H9 (cell line): ENCODE measurements around the gene MSI2. TPM values are rescaled to one million over a fixed set of nuclear protein-coding genes. Genes with fewer than 3 reads are reported as not detected.

Experiments
- DNase-seq: peaks from one replicate; pipeline ENCODE4 v3.0.0-alpha.2; 2017
- H2AFZ ChIP-seq: one replicate; pipeline ENCODE4 v1.6.1; 2013; ENCODE audit warnings: mild to moderate bottlenecking, low read length, control low read depth, moderate library complexity
- H2AK5ac ChIP-seq: 2 replicates; pipeline ENCODE4 v1.6.1; 2013; ENCODE audit warnings: low read length, control low read depth, mixed read lengths; ENCODE audit not compliant: insufficient read length
- H2BK120ac ChIP-seq: one replicate; pipeline ENCODE4 v1.6.1; 2013; ENCODE audit warnings: low read depth, mild to moderate bottlenecking, low read length, control low read depth, inconsistent platforms; ENCODE audit not compliant: poor library complexity, severe bottlenecking
- H2BK12ac ChIP-seq: 2 replicates; pipeline ENCODE4 v1.6.1; 2013; ENCODE audit warnings: low read length, control low read depth, mixed read lengths, low read depth; ENCODE audit not compliant: insufficient read length
- H2BK15ac ChIP-seq: 2 replicates; pipeline ENCODE4 v1.6.1; 2013; ENCODE audit warnings: low read depth, low read length, control low read depth
- H2BK20ac ChIP-seq: one replicate; pipeline ENCODE4 v1.6.1; 2013; ENCODE audit warnings: low read depth, mild to moderate bottlenecking, low read length, control low read depth, inconsistent platforms; ENCODE audit not compliant: poor library complexity, severe bottlenecking
- H2BK5ac ChIP-seq: 2 replicates; pipeline ENCODE4 v1.6.1; 2013; ENCODE audit warnings: low read length, control low read depth, mixed read lengths; ENCODE audit not compliant: insufficient read length
- H3K14ac ChIP-seq: 2 replicates; pipeline ENCODE4 v1.6.1; 2013; ENCODE audit warnings: low read length, control low read depth; ENCODE audit not compliant: insufficient read depth
- H3K18ac ChIP-seq: 2 replicates; pipeline ENCODE4 v1.6.1; 2013; ENCODE audit warnings: low read depth, mild to moderate bottlenecking, mixed read lengths, low read length, control low read depth; ENCODE audit not compliant: insufficient read length
- H3K23ac ChIP-seq: 2 replicates; pipeline ENCODE4 v1.6.1; 2013; ENCODE audit warnings: low read length, control low read depth, mixed read lengths, low read depth; ENCODE audit not compliant: insufficient read length
- H3K23me2 ChIP-seq: 2 replicates; pipeline ENCODE4 v1.6.1; 2013; ENCODE audit warnings: low read depth, mild to moderate bottlenecking, mixed read lengths, low read length, control low read depth; ENCODE audit not compliant: insufficient read length, poor library complexity, severe bottlenecking
- H3K27ac ChIP-seq: 2 replicates; pipeline ENCODE4 v1.5.1; 2013; ENCODE audit warnings: low read length, control low read depth, mixed read lengths, low read depth; ENCODE audit not compliant: insufficient read length
- H3K27me3 ChIP-seq: 2 replicates; pipeline ENCODE4 v1.6.1; 2013; ENCODE audit warnings: low read length, control low read depth, inconsistent platforms; ENCODE audit not compliant: insufficient read depth
- H3K4ac ChIP-seq: 2 replicates; pipeline ENCODE4 v1.6.1; 2013; ENCODE audit warnings: low read depth, mild to moderate bottlenecking, control low read depth, inconsistent platforms, low read length, moderate library complexity
- H3K4me1 ChIP-seq: 2 replicates; pipeline ENCODE4 v1.6.1; 2013; ENCODE audit warnings: low read length, control low read depth, inconsistent platforms; ENCODE audit not compliant: insufficient read depth
- H3K4me2 ChIP-seq: 2 replicates; pipeline ENCODE4 v1.6.1; 2013; ENCODE audit warnings: low read length, control low read depth, mixed read lengths; ENCODE audit not compliant: insufficient read length, insufficient read depth
- H3K56ac ChIP-seq: 2 replicates; pipeline ENCODE4 v1.6.1; 2013; ENCODE audit warnings: low read depth, mild to moderate bottlenecking, mixed read lengths, low read length, control low read depth; ENCODE audit not compliant: insufficient read length
- H3K79me1 ChIP-seq: 2 replicates; pipeline ENCODE4 v1.6.1; 2013; ENCODE audit warnings: low read depth, mild to moderate bottlenecking, moderate library complexity, low read length, control low read depth, inconsistent platforms; ENCODE audit not compliant: insufficient read depth, poor library complexity, severe bottlenecking
- H3K79me2 ChIP-seq: 2 replicates; pipeline ENCODE4 v1.6.1; 2013; ENCODE audit warnings: low read length, control low read depth, inconsistent platforms; ENCODE audit not compliant: insufficient read depth
- H3K9ac ChIP-seq: 2 replicates; pipeline ENCODE4 v1.6.1; 2013; ENCODE audit warnings: low read length, control low read depth, mixed read lengths; ENCODE audit not compliant: insufficient read length; ENCODE audit errors: extremely low read depth
- H3K9me3 ChIP-seq: one replicate; pipeline ENCODE4 v1.6.1; 2013; ENCODE audit warnings: low read depth, low read length, inconsistent platforms; ENCODE audit not compliant: control insufficient read depth
- H3T11ph ChIP-seq: one replicate; pipeline ENCODE4 v1.6.1; 2013; ENCODE audit warnings: mild to moderate bottlenecking, low read length, control low read depth, inconsistent platforms
- H4K20me1 ChIP-seq: one replicate; pipeline ENCODE4 v1.6.1; 2013; ENCODE audit not compliant: control insufficient read depth, insufficient read length, insufficient read depth
- H4K5ac ChIP-seq: 2 replicates; pipeline ENCODE4 v1.6.1; 2013; ENCODE audit warnings: low read depth, mild to moderate bottlenecking, mixed read lengths, low read length, control low read depth; ENCODE audit not compliant: insufficient read length
- H4K8ac ChIP-seq: replicated peaks from 2 replicates; pipeline ENCODE4 v1.6.1; 2013; ENCODE audit warnings: low read length, control low read depth, mixed read lengths, low read depth; ENCODE audit not compliant: insufficient read length
- H4K91ac ChIP-seq: 2 replicates; pipeline ENCODE4 v1.6.1; 2013; ENCODE audit warnings: low read depth, mild to moderate bottlenecking, moderate library complexity, mixed read lengths, low read length, control low read depth; ENCODE audit not compliant: insufficient read length
- H3K27ac Mint-ChIP-seq, 3 experiments: 2 replicates in 2 of 3; 3 replicates in 1 of 3; pipeline ENCODE4 v1.8.0; 2020 to 2021; ENCODE audit warnings: mixed read lengths in 3 of 3, mild to moderate bottlenecking in 1 of 3, moderate library complexity in 1 of 3
- H3K27me3 Mint-ChIP-seq: 2 replicates; pipeline ENCODE4 v1.8.0; 2021; ENCODE audit warnings: low read depth, mild to moderate bottlenecking, moderate library complexity, mixed read lengths
- H3K36me3 Mint-ChIP-seq, 3 experiments: 2 replicates in 2 of 3; 3 replicates in 1 of 3; pipeline ENCODE4 v1.8.0; 2020 to 2021; ENCODE audit warnings: low read depth in 3 of 3, mixed read lengths in 3 of 3; ENCODE audit not compliant: insufficient read depth in 1 of 3
- H3K4me1 Mint-ChIP-seq, 2 experiments: 2 replicates each; pipeline ENCODE4 v1.8.0; 2020; ENCODE audit warnings: mixed read lengths in 2 of 2
- H3K4me3 Mint-ChIP-seq, 2 experiments: 2 replicates in 1 of 2; 3 replicates in 1 of 2; pipeline ENCODE4 v1.8.0; 2020 to 2021; ENCODE audit warnings: mild to moderate bottlenecking in 2 of 2, mixed read lengths in 2 of 2, moderate library complexity in 1 of 2
- H3K9me3 Mint-ChIP-seq, 2 experiments: 2 replicates in 1 of 2; 3 replicates in 1 of 2; pipeline ENCODE4 v1.8.0; 2020; ENCODE audit warnings: mild to moderate bottlenecking in 2 of 2, mixed read lengths in 2 of 2, moderate library complexity in 1 of 2
- CTCF ChIP-seq: fragments of 200-600 bp; sonication (generic); conservative IDR thresholded peaks from 3 replicates; pipeline ENCODE4 v1.8.0; 2021; ENCODE audit warnings: antibody characterized with exemption, mild to moderate bottlenecking
- WGBS: extraction: QIAGEN DNeasy Blood & Tissue Kit; methylation state at CpG from one replicate; pipeline ENCODE4 v1.1.7; 2013; ENCODE audit warnings: missing lambda C conversion rate, low lambda C conversion rate, mixed read lengths; ENCODE audit not compliant: insufficient read length; ENCODE audit errors: extremely low coverage; 5-methylcytosine and 5-hydroxymethylcytosine counted together
- total RNA-seq: library from RNA; stranded (reverse); gene quantifications from 2 replicates; pipeline ENCODE4 v1.2.1, GENCODE V29; 2021

The MSI2 gene
- total RNA-seq, 1 experiment from 2014 or later, result 98.5 TPM

- no peak overlapping the region for H4K8ac ChIP-seq
- no peaks in the 10 kb centered on the region for H4K20me1 ChIP-seq
- no peak overlapping the region for H4K91ac ChIP-seq
- H3K79me1 ChIP-seq, result no peaks in the 10 kb centered on the region
- no peak overlapping the region for H3K18ac ChIP-seq
- no peak overlapping the region for H3K4ac ChIP-seq
- H3K23me2 ChIP-seq, result no peaks in the 10 kb centered on the region
- no CpG with 5 or more reads among the region's 16 CpGs for WGBS
- no peak overlapping the region for H3K27ac ChIP-seq
- Mint-ChIP-seq H3K27me3 (no peaks in the 10 kb centered on the region; the same call in 1 of the 2 replicates), H3K27ac (peak overlapping the region in 1 of 3 experiments; percentile 65; a peak in 2 of 7 replicates), H3K9me3 (peaks cover 0 to 2% of the 10 kb centered on the region in 2 experiments; a peak in 1 of 5 replicates), H3K4me1 (peaks cover 20 to 40% of the 10 kb centered on the region in 2 experiments), H3K36me3 (peaks cover 2 to 9% (median 4%) of the 10 kb centered on the region in 3 experiments; a peak in 4 of 7 replicates), H3K4me3 (no peak overlapping the region)
- no peak overlapping the region for H3T11ph ChIP-seq
- no peak overlapping the region for H3K14ac ChIP-seq
- H3K9me3 ChIP-seq, result no peaks in the 10 kb centered on the region
- peaks cover 5% of the 10 kb centered on the region; the same call in 1 of the 2 replicates for H3K4me1 ChIP-seq
- H4K5ac ChIP-seq, result no peak overlapping the region
- H3K4me2 ChIP-seq, result no peak overlapping the region
- H3K9ac ChIP-seq, result no peak overlapping the region
- no peak overlapping the region for H2AFZ ChIP-seq
- no peaks in the 10 kb centered on the region for H3K27me3 ChIP-seq
- no peak overlapping the region for H2BK15ac ChIP-seq
- H2BK20ac ChIP-seq, result no peak overlapping the region
- no peak overlapping the region for H3K23ac ChIP-seq
- H2BK12ac ChIP-seq, result peak overlapping the region; percentile 58
- H2BK120ac ChIP-seq, result no peak overlapping the region
- H3K79me2 ChIP-seq, result no peaks in the 10 kb centered on the region
- no peak overlapping the region for H2BK5ac ChIP-seq
- TF ChIP-seq CTCF, result no peak
- no peak overlapping the region for H2AK5ac ChIP-seq
- DNase-seq, result no peak
- no peak overlapping the region for H3K56ac ChIP-seq
These were observed 426.4 kb downstream of the MSI2 start for GRCh38 chr17:57682701-57683100.
